AG09309 (cell line): ENCODE results near the gene ARVCF.

Experiments used
- DNase-seq: peaks from one replicate; pipeline ENCODE4 v3.0.0-alpha.2; 2010; ENCODE audit warnings: low read depth
- H3K4me3 ChIP-seq: 2 replicates; pipeline ENCODE4 v1.5.1; 2011; ENCODE audit warnings: mild to moderate bottlenecking, low read depth, low read length, moderate library complexity; ENCODE audit not compliant: control insufficient read depth
- TF ChIP-seq, protein P1 (sequence below): IDR thresholded peaks from 2 replicates; pipeline ENCODE4 v1.5.1; 2011; ENCODE audit warnings: mild to moderate bottlenecking, low read depth, low read length, inconsistent platforms; ENCODE audit not compliant: insufficient read depth, control insufficient read depth; ENCODE audit errors: missing control alignments

The ARVCF gene

DNA sequence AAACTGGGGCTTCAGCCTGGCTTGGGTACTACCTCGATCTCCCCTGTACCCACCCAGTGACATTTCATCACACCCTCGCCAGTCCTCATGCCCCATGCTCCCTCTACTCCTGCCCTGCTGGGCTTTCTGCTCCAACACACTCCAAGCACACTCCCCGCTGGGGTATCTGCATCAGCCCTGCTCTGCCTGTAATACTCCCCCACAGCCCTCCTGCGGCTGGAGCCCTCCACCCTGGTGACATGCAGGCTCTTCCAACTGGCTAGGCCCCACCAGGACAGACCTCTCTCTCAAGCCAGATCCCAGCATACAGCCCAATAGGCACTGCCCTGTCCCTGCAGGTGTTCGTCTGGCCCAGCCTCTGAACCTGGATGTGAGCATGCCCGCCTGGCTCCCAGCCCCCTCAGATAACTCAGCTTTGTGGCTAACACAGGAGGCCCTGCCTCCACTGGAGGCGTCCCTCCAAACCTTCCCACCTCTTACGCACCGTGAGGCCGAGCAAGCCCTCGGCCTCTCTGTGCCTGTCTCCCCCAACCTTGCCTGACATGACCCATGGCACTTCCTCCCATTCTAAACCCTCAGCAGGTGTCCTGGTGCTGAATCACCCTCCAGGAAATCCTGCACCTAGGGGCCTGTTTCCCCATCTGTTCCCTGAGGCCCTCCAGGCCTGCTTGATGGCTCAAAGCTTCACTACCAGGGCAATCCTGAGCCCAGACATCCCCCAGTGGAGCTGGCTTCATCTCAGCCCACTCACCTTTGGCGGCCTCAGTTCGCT lies 41.5 kb downstream of the ARVCF start:
- no peak for DNase-seq
- TF ChIP-seq, protein P1, sequence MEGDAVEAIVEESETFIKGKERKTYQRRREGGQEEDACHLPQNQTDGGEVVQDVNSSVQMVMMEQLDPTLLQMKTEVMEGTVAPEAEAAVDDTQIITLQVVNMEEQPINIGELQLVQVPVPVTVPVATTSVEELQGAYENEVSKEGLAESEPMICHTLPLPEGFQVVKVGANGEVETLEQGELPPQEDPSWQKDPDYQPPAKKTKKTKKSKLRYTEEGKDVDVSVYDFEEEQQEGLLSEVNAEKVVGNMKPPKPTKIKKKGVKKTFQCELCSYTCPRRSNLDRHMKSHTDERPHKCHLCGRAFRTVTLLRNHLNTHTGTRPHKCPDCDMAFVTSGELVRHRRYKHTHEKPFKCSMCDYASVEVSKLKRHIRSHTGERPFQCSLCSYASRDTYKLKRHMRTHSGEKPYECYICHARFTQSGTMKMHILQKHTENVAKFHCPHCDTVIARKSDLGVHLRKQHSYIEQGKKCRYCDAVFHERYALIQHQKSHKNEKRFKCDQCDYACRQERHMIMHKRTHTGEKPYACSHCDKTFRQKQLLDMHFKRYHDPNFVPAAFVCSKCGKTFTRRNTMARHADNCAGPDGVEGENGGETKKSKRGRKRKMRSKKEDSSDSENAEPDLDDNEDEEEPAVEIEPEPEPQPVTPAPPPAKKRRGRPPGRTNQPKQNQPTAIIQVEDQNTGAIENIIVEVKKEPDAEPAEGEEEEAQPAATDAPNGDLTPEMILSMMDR: no peak
- no peak overlapping the region for H3K4me3 ChIP-seq

DNA sequence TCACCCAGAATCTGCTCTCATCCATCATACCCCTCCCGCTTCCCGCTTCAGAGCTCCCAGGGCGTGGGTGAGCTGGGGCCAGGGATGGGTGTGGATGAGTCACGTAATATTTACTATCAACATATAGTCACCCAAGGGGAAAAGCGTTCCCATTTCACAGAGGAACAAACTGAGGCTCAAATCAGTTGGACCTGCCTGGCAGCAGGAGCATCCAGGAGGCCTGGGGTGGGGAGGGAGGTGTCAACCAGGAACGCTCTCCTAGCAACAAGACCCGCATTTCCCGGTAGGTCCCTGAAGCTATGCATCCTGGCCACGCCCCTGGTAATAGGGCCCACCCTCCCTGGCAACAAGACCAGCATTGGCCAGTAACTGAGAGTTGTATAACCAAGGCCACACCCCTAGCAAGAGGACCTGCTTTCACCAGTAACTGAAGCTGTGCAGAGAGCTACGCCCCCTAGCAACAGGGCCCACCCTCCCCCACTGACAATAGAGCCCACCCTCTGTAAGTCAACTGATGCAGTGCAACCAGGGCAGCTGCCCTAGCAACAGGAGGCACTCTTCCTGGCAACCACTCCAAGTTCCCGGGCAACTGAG lies 42.3 kb downstream of the ARVCF start:
- TF ChIP-seq, protein P1: no peak
- no peak overlapping the region for H3K4me3 ChIP-seq
- DNase-seq: no peak

DNA sequence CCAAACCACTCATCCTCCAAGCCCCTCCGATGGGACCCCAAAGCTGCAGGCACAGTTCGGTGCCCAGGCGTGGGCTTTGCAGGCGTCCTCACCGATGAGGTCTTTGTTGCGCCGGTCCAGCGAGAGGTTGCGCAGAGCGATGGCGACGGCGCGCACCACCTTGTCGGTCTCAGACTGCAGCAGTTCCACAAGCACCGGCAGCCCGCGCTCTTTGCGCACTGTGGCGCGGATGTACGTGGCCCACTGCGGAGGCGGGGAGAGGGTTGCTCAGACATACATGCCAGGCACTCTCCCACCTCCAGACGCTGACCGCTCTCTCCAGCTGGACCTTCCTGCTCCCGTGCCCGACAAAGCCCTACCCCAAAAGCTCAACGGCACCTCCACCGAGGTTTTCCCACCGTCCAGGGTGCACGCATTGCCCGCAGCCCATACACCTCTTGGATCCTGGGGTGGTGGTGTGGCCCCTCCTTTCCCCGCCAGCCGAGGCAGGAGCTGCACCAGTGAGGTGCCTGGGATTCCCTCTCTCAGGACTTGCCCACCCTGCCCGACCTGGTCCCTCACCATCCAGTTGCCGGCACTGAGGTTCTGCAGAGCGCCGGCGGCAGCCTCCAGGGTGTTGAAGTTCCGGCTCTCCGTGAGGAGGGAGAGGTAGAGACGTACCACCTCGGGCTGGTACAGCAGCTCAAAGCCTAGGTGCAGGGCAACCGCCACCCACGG lies 42.9 kb downstream of the ARVCF start:
- DNase-seq: no peak
- H3K4me3 ChIP-seq: no peak overlapping the region
- TF ChIP-seq, protein P1: no peak

DNA sequence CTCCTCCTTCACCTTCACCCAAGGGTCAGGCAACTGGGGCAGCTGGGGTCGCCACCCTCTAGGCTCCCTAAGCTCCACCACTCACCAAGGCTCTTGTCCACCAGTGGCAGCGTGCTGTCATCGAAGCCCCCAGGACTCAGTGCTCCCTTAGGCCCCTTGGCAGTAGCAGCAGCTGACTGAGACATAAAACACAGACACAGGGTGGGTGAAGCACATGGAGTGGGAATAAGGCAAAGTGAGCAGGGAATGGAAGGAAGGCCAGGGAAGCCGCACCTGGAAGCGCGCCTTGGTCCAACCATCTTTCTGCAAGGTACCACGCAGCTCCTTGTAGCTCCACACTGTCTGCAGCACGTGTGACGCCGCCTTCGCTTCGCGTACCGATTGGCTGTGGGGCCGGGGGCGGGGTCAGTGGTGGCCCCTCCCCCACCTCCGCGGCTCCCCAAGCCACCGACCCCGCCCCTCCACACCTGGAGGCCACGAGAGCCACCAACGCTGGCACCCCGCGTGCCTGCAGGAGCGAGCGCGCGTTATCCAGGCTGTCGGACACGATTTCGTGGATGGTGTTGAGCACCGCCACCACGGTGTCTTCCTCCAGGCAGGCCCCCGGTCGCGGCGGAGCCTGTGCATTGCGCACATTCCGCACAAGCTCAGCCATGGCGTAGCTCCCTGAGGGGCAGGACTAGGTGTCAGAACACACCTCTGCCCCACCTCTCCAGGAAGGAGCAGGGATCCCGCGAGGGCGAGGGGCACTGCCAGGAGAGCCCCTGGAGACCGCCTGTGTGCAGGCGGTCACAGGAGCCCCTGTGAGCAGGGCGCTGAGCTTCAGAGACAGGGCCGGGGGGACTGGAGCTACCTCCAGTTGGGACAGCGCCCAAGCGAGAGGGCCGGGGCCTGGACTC lies 43.7 kb downstream of the ARVCF start:
- TF ChIP-seq, protein P1: no peak
- no peak overlapping the region for H3K4me3 ChIP-seq
- no peak for DNase-seq

DNA sequence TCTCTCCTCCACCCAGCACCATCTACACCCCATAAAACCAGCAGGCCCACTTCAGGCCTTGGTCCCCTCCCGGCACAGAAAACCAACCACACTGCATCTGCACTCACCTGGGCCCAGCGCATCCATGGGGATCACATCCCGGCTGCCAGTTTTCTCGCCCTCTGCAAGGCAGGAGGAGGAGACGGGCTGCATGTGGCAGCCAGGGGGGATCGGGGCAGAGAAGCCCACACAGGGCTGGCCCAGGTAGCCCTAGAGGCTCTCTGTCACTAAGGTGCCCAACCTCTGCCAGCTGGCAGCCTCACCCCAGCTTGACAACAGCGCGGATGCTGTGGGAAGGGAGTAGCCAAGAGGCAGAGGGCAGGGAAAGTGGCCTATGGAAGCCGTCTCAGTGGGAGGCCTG lies 44.4 kb downstream of the ARVCF start:
- TF ChIP-seq, protein P1: no peak
- no peak for DNase-seq
- no peak overlapping the region for H3K4me3 ChIP-seq
